ENCODE results near the gene MAP1B. TPM values are rescaled to one million over a fixed set of nuclear protein-coding genes. Genes with fewer than 3 reads are reported as not detected.

The MAP1B gene
- total and polyA plus RNA-seq, 10 of the 15 experiments (the other 5 are each of a cell fraction or from before 2014, with no cell fraction given), result 0.02 to 0.81 (median 0.06) TPM; not detected in 1

DNA sequence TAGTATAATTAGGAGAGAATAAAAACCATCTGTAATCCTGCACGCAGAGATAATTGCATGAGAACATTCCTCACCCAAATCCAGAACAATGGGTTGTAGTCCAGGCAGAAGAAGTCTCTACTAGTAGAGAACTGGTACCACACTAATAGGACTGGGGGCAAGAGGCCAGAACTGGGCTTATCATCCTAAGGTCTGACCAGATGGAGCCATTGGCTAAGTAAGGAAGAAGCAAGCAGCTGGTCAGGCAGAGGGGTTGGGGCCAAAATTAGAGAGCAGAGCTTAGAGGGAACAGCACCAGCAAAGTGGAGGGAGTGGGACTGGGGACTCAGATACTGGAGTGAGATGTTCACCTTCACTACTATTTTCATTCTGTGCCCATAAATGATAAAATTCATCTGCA, 35.4 kb upstream of the MAP1B start:
- POLR2A ChIA-PET, result no interaction called here

More for the DNA sequence above, 35.4 kb upstream of the MAP1B start:
- Histone ChIP-seq H3K36me3 (ENCODE audit: control insufficient read depth in 2 of 2, insufficient read depth in 2 of 2, low read length in 1 of 2) (no peaks in the 10 kb centered on the region), H2AFZ (ENCODE audit: control insufficient read depth, low read depth, low read length) (no peak overlapping the region), H3K27me3 (replicated peaks in 1 of 2; ENCODE audit: control insufficient read depth in 2 of 2, insufficient read depth in 2 of 2, low read length in 1 of 2) (no peaks in the 10 kb centered on the region; a peak in 2 of 4 replicates), H3K79me2 (ENCODE audit: control insufficient read depth, insufficient read depth, low read length) (no peaks in the 10 kb centered on the region), H3K9ac (ENCODE audit: control insufficient read depth, insufficient read depth, low read length) (no peak overlapping the region), H3K4me3 (no peak overlapping the region), H3K4me1 (ENCODE audit: control insufficient read depth, insufficient read depth, low read length) (no peaks in the 10 kb centered on the region), H3K4me2 (ENCODE audit: control insufficient read depth, insufficient read depth) (no peak overlapping the region), H4K20me1 (ENCODE audit: control insufficient read depth, insufficient read depth) (no peaks in the 10 kb centered on the region), H3K9me3 (replicated peaks; ENCODE audit: control insufficient read depth, insufficient read depth, low read length) (no peaks in the 10 kb centered on the region), H3K27ac (ENCODE audit: control insufficient read depth, insufficient read depth) (no peak overlapping the region)
- TF ChIP-seq ATF7 (IDR thresholded peaks at IDR 0.05; ENCODE audit: low read depth), result no peak
- no peak for TF ChIP-seq STAT1 (conservative IDR thresholded peaks at IDR 0.05)
- TF ChIP-seq MXI1 (IDR thresholded peaks at IDR 0.05; ENCODE audit: low read depth, low read length), result no peak
- TF ChIP-seq LARP7 (IDR thresholded peaks at IDR 0.05), result no peak
- TF ChIP-seq SP1 (IDR thresholded peaks at IDR 0.05; ENCODE audit: low read depth, low read length), result no peak
- TF ChIP-seq YY1 (IDR thresholded peaks at IDR 0.05; ENCODE audit: low read depth, low read length), result no peak
- TF ChIP-seq TCF3 (IDR thresholded peaks at IDR 0.05; ENCODE audit: borderline replicate concordance, insufficient read depth, low read depth, low read length), result no peak
- no peak for TF ChIP-seq BHLHE40 (IDR thresholded peaks at IDR 0.05; ENCODE audit: borderline replicate concordance in 1 of 2, low read depth in 2 of 2, low read length in 1 of 2)
- TF ChIP-seq CBX3 (IDR thresholded peaks at IDR 0.05; ENCODE audit: borderline replicate concordance, low read depth), result no peak
- TF ChIP-seq, protein P1, sequence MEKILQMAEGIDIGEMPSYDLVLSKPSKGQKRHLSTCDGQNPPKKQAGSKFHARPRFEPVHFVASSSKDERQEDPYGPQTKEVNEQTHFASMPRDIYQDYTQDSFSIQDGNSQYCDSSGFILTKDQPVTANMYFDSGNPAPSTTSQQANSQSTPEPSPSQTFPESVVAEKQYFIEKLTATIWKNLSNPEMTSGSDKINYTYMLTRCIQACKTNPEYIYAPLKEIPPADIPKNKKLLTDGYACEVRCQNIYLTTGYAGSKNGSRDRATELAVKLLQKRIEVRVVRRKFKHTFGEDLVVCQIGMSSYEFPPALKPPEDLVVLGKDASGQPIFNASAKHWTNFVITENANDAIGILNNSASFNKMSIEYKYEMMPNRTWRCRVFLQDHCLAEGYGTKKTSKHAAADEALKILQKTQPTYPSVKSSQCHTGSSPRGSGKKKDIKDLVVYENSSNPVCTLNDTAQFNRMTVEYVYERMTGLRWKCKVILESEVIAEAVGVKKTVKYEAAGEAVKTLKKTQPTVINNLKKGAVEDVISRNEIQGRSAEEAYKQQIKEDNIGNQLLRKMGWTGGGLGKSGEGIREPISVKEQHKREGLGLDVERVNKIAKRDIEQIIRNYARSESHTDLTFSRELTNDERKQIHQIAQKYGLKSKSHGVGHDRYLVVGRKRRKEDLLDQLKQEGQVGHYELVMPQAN (conservative IDR thresholded peaks at IDR 0.05), result no peak
- TF ChIP-seq, protein P2, sequence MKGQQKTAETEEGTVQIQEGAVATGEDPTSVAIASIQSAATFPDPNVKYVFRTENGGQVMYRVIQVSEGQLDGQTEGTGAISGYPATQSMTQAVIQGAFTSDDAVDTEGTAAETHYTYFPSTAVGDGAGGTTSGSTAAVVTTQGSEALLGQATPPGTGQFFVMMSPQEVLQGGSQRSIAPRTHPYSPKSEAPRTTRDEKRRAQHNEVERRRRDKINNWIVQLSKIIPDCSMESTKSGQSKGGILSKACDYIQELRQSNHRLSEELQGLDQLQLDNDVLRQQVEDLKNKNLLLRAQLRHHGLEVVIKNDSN (IDR thresholded peaks at IDR 0.05; ENCODE audit: borderline replicate concordance, extremely low read length, insufficient read depth, low read depth, low read length), result no peak
- TF ChIP-seq PAX8 (IDR thresholded peaks at IDR 0.05), result no peak
- no peak for TF ChIP-seq TBL1XR1 (IDR thresholded peaks at IDR 0.05; ENCODE audit: low read depth, low read length)
- no peak for TF ChIP-seq SUPT20H (IDR thresholded peaks at IDR 0.05; ENCODE audit: borderline replicate concordance, control insufficient read depth, low read depth, low read length)
- TF ChIP-seq, protein P3, sequence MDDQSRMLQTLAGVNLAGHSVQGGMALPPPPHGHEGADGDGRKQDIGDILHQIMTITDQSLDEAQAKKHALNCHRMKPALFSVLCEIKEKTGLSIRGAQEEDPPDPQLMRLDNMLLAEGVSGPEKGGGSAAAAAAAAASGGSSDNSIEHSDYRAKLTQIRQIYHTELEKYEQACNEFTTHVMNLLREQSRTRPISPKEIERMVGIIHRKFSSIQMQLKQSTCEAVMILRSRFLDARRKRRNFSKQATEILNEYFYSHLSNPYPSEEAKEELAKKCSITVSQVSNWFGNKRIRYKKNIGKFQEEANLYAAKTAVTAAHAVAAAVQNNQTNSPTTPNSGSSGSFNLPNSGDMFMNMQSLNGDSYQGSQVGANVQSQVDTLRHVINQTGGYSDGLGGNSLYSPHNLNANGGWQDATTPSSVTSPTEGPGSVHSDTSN (IDR thresholded peaks at IDR 0.05; ENCODE audit: insufficient replicate concordance, low read depth, low read length), result no peak
- no peak for TF ChIP-seq BMI1 (IDR thresholded peaks at IDR 0.05; ENCODE audit: borderline replicate concordance)
- no peak for TF ChIP-seq EED (IDR thresholded peaks at IDR 0.05; ENCODE audit: low read depth)
- TF ChIP-seq MEF2B (IDR thresholded peaks at IDR 0.05; ENCODE audit: partially characterized antibody, poor library complexity, severe bottlenecking), result no peak
- TF ChIP-seq BACH1 (IDR thresholded peaks at IDR 0.05; ENCODE audit: borderline replicate concordance), result no peak
- CTCF ChIA-PET, result no interaction called here
- DNase-seq (ENCODE audit: low read depth, low spot score) (no peak), ATAC-seq (no peak), FAIRE-seq (no peak)
- WGBS (ENCODE audit: insufficient coverage, insufficient replicate concordance, low lambda C conversion rate, missing lambda C conversion rate), result 44% methylated on average over 1 of the region's 1 CpG
- SMC1A ChIA-PET (ENCODE audit: uncharacterized antibody, unreplicated experiment), result no interaction called here
- intact Hi-C loops (cut with micrococcal nuclease; ENCODE audit: unreplicated experiment), result no loop called here
- RAD21 ChIA-PET (ENCODE audit: unreplicated experiment), result no interaction called here
- BruUV-seq (replicated peaks), result no TSS peak
- in situ Hi-C loops (cut with MboI), result no loop called here

Data from GM12878 (cell line).